SK-N-SH treated with all-trans-retinoic acid at 6 μM for 48 hours (cell line): ENCODE data around the gene LRRC42.
"Not testable (repeated sequence)": the region's sequence is repeated elsewhere in the genome, so short reads cannot be mapped to it uniquely, and the experiment has no call there.

Experiments used
- ATAC-seq: fragments of 200-7000 bp; cut with Tn5 transposase; 3 replicates; pipeline ENCODE4 v1.9.1; 2020; ENCODE audit warnings: mild to moderate bottlenecking, moderate library complexity
- ARNTL ChIP-seq: fragments of 450-650 bp; formaldehyde crosslinking; IDR thresholded peaks from 2 replicates; pipeline ENCODE4 v1.5.0; 2020; ENCODE audit warnings: low read depth, mild to moderate bottlenecking, moderate library complexity, borderline replicate concordance
- BACH2 ChIP-seq: fragments of 250-450 bp; sonication (Bioruptor Pico); IDR thresholded peaks from 2 replicates; pipeline ENCODE4 v1.9.0; 2021; ENCODE audit warnings: mild to moderate bottlenecking, borderline replicate concordance
- CSDC2 ChIP-seq: fragments of 250-450 bp; sonication (Bioruptor Pico); IDR thresholded peaks from 2 replicates; pipeline ENCODE4 v1.5.0; 2020; ENCODE audit warnings: mild to moderate bottlenecking, moderate library complexity
- GLIS3 ChIP-seq: fragments of 250-450 bp; sonication (Bioruptor Pico); IDR thresholded peaks from 2 replicates; pipeline ENCODE4 v1.5.0; 2020; ENCODE audit warnings: mild to moderate bottlenecking, moderate library complexity
- ISL1 ChIP-seq: fragments of 250-450 bp; sonication (Bioruptor Pico); IDR thresholded peaks from 2 replicates; pipeline ENCODE4 v2.1.2; 2022; ENCODE audit warnings: mild to moderate bottlenecking, moderate library complexity
- PPARA ChIP-seq: fragments of 250-450 bp; sonication (Bioruptor Pico); IDR thresholded peaks from 2 replicates; pipeline ENCODE4 v1.5.0; 2020; ENCODE audit warnings: mild to moderate bottlenecking, borderline replicate concordance
- RARB ChIP-seq: fragments of 250-450 bp; sonication (Bioruptor Pico); IDR thresholded peaks from 2 replicates; pipeline ENCODE4 v1.8.0; 2021; ENCODE audit warnings: mild to moderate bottlenecking, moderate library complexity
- SNAI2 ChIP-seq: fragments of 250-450 bp; sonication (Bioruptor Pico); IDR thresholded peaks from 2 replicates; pipeline ENCODE4 v1.5.0; 2020; ENCODE audit warnings: mild to moderate bottlenecking, moderate library complexity
- TCF4 ChIP-seq: fragments of 250-450 bp; sonication (Bioruptor Pico); IDR thresholded peaks from 2 replicates; pipeline ENCODE4 v1.8.0; 2021; ENCODE audit warnings: mild to moderate bottlenecking, moderate library complexity, borderline replicate concordance
- TOX ChIP-seq: fragments of 250-450 bp; sonication (Bioruptor Pico); IDR thresholded peaks from 2 replicates; pipeline ENCODE4 v1.8.0; 2021; ENCODE audit warnings: mild to moderate bottlenecking, moderate library complexity, borderline replicate concordance
- ZC3H10 ChIP-seq: fragments of 250-450 bp; sonication (Bioruptor Pico); IDR thresholded peaks from 2 replicates; pipeline ENCODE4 v1.5.1; 2021; ENCODE audit warnings: mild to moderate bottlenecking, moderate library complexity
- ZFP3 ChIP-seq: fragments of 250-450 bp; sonication (Bioruptor Pico); IDR thresholded peaks from 2 replicates; pipeline ENCODE4 v1.5.0; 2020; ENCODE audit warnings: mild to moderate bottlenecking, moderate library complexity
- ZFP30 ChIP-seq: fragments of 450-650 bp; formaldehyde crosslinking; IDR thresholded peaks from 2 replicates; pipeline ENCODE4 v1.5.0; 2022; ENCODE audit warnings: mild to moderate bottlenecking, moderate library complexity
- ZNF565 ChIP-seq: fragments of 450-650 bp; formaldehyde crosslinking; conservative IDR thresholded peaks from 2 replicates; pipeline ENCODE4 v1.5.0; 2020; ENCODE audit warnings: low read depth, mild to moderate bottlenecking, moderate library complexity
- ZNF70 ChIP-seq: fragments of 450-650 bp; formaldehyde crosslinking; IDR thresholded peaks from 2 replicates; pipeline ENCODE4 v1.5.0; 2020; ENCODE audit warnings: mild to moderate bottlenecking, moderate library complexity
- ZNF8 ChIP-seq: fragments of 450-650 bp; formaldehyde crosslinking; IDR thresholded peaks from 2 replicates; pipeline ENCODE4 v1.5.0; 2020; ENCODE audit warnings: mild to moderate bottlenecking, moderate library complexity
- TF ChIP-seq, protein P1 (sequence below): fragments of 250-450 bp; sonication (Bioruptor Pico); IDR thresholded peaks from 2 replicates; pipeline ENCODE4 v1.8.0; 2020; ENCODE audit warnings: mild to moderate bottlenecking, moderate library complexity, borderline replicate concordance
- TF ChIP-seq, protein P2 (sequence below): fragments of 250-450 bp; sonication (Bioruptor Pico); IDR thresholded peaks from 2 replicates; pipeline ENCODE4 v1.5.1; 2021; ENCODE audit warnings: mild to moderate bottlenecking, moderate library complexity
- TF ChIP-seq, protein P3 (sequence below): fragments of 250-450 bp; sonication (Bioruptor Pico); IDR thresholded peaks from 2 replicates; pipeline ENCODE4 v1.8.0; 2021; ENCODE audit warnings: low read depth, mild to moderate bottlenecking, moderate library complexity, borderline replicate concordance

LRRC42 gene

DNA sequence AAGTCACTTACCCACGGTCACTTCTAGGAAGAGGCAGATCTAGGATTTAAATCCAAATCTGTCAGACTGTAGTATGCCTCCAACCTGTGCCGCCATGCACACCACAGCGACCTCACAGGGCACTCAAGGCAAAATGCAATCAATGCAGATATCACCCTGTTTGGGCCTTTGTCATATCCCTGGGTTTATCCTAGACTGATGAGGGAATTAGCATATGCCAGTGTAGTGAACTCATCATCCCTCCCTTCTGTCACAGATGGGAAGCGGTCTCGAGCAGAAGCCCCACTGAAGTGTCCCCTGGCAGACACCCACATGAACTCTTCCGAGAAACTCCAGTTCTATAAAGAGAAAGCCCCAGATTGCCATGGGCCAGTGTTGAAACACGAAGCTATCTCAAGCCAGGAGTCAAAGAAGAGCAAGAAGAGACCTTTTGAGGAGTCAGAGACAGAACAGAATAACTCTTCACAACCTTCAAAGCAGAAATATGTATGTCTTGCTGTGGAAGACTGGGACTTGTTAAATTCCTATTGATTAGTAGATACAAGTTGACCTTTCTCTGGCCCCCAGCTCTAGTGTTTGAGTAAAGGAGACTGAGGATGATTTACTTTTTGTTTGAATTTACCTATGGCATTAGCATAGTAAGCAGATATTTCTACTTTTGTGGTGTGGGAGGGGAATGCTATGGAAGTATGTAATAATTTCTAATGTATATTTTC lies 21.4 kb downstream of the LRRC42 start:
- TF ChIP-seq SNAI2 (CRISPR knock-in tag) (no peak), ZNF565 (CRISPR knock-in tag) (no peak), PPARA (CRISPR knock-in tag) (no peak), ZFP3 (CRISPR knock-in tag) (no peak), TCF4 (no peak), ZNF70 (no peak), GLIS3 (CRISPR knock-in tag) (no peak), BACH2 (no peak), RARB (CRISPR knock-in tag) (no peak)
- TF ChIP-seq, protein P1, sequence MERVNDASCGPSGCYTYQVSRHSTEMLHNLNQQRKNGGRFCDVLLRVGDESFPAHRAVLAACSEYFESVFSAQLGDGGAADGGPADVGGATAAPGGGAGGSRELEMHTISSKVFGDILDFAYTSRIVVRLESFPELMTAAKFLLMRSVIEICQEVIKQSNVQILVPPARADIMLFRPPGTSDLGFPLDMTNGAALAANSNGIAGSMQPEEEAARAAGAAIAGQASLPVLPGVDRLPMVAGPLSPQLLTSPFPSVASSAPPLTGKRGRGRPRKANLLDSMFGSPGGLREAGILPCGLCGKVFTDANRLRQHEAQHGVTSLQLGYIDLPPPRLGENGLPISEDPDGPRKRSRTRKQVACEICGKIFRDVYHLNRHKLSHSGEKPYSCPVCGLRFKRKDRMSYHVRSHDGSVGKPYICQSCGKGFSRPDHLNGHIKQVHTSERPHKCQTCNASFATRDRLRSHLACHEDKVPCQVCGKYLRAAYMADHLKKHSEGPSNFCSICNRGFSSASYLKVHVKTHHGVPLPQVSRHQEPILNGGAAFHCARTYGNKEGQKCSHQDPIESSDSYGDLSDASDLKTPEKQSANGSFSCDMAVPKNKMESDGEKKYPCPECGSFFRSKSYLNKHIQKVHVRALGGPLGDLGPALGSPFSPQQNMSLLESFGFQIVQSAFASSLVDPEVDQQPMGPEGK, result no peak
- ATAC-seq, result no peak

GRCh38 chr1:53968125-53968513 lies 22.0 kb downstream of the LRRC42 start:
- TF ChIP-seq, protein P2, sequence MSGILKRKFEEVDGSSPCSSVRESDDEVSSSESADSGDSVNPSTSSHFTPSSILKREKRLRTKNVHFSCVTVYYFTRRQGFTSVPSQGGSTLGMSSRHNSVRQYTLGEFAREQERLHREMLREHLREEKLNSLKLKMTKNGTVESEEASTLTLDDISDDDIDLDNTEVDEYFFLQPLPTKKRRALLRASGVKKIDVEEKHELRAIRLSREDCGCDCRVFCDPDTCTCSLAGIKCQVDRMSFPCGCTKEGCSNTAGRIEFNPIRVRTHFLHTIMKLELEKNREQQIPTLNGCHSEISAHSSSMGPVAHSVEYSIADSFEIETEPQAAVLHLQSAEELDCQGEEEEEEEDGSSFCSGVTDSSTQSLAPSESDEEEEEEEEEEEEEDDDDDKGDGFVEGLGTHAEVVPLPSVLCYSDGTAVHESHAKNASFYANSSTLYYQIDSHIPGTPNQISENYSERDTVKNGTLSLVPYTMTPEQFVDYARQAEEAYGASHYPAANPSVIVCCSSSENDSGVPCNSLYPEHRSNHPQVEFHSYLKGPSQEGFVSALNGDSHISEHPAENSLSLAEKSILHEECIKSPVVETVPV, result no peak
- no peak for TF ChIP-seq SNAI2 (CRISPR knock-in tag)
- no peak for TF ChIP-seq GLIS3 (CRISPR knock-in tag)
- no peak for TF ChIP-seq PPARA (CRISPR knock-in tag)
- no peak for TF ChIP-seq ZFP30
- no peak for TF ChIP-seq BACH2
- no peak for ATAC-seq

DNA sequence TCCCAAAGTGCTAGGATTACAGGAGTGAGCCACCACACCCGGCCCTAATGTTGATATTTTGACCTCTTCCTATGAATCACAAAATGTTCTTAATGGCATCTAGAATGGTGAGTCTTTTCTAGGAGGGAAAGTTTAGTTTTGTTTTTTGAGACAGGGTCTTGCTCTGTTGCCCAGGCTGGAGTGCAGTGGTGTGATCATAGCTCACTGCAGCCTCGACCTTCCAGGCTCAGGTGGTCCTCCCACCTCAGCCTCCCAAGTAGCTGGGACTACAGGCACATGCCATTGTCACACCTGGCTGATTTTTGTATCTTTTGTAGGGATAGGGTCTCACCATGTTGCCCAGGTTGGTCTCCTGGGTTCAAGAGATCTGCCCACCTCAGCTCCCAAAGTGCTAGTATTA lies 23.2 kb downstream of the LRRC42 start:
- ATAC-seq, result not testable (repeated sequence)

- ATAC-seq, result no peak
- TF ChIP-seq TOX (CRISPR knock-in tag), result no peak
- TF ChIP-seq ISL1, result no peak
- TF ChIP-seq ARNTL (CRISPR knock-in tag), result no peak
- TF ChIP-seq ZFP3 (CRISPR knock-in tag), result no peak
- no peak for TF ChIP-seq ZC3H10
- TF ChIP-seq, protein P2, result no peak
- TF ChIP-seq ZNF70, result no peak
- TF ChIP-seq, protein P1, result no peak
- no peak for TF ChIP-seq GLIS3 (CRISPR knock-in tag)
- TF ChIP-seq CSDC2 (CRISPR knock-in tag), result no peak
- TF ChIP-seq ZFP30, result no peak
- TF ChIP-seq TCF4, result no peak
- TF ChIP-seq, protein P3, sequence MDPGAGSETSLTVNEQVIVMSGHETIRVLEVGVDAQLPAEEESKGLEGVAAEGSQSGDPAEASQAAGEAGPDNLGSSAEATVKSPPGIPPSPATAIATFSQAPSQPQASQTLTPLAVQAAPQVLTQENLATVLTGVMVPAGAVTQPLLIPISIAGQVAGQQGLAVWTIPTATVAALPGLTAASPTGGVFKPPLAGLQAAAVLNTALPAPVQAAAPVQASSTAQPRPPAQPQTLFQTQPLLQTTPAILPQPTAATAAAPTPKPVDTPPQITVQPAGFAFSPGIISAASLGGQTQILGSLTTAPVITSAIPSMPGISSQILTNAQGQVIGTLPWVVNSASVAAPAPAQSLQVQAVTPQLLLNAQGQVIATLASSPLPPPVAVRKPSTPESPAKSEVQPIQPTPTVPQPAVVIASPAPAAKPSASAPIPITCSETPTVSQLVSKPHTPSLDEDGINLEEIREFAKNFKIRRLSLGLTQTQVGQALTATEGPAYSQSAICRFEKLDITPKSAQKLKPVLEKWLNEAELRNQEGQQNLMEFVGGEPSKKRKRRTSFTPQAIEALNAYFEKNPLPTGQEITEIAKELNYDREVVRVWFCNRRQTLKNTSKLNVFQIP (CRISPR knock-in tag), result no peak
- no peak for TF ChIP-seq BACH2
- TF ChIP-seq ZNF8 (CRISPR knock-in tag), result no peak
Observed at GRCh38 chr1:53971718-53972117, 25.6 kb downstream of the LRRC42 start.
